Neural cell (in vitro differentiated cells): Measurements from ENCODE around the gene CCL24. TPM values are rescaled to one million over a fixed set of nuclear protein-coding genes. Genes with fewer than 3 reads are reported as not detected.

ENCODE experiments used
- H2AFZ ChIP-seq: fragments of 200-600, 300-800 bp; sonication (generic), shearing (Covaris generic); 2 replicates; pipeline ENCODE4 v1.6.0; 2014; ENCODE audit warnings: low read depth, mild to moderate bottlenecking, antibody characterized with exemption, low read length, moderate library complexity
- H3F3A ChIP-seq: fragments of 200-600 bp; shearing (Covaris generic); 2 replicates; pipeline ENCODE4 v1.6.1; 2016; ENCODE audit warnings: mild to moderate bottlenecking, moderate library complexity, mixed read lengths, antibody characterized with exemption, low read length; ENCODE audit not compliant: insufficient read depth, poor library complexity, severe bottlenecking
- H3K27ac ChIP-seq: fragments of 200-600, 300-800 bp; sonication (generic), shearing (Covaris generic); 2 replicates; pipeline ENCODE4 v1.5.1; 2014; ENCODE audit warnings: mild to moderate bottlenecking, low read length, moderate library complexity
- H3K27me3 ChIP-seq: fragments of 300-800, 200-600 bp; sonication (generic), shearing (Covaris generic); 2 replicates; pipeline ENCODE4 v1.6.0; 2014; ENCODE audit warnings: mild to moderate bottlenecking, low read depth, low read length, moderate library complexity; ENCODE audit not compliant: insufficient read depth
- H3K36me3 ChIP-seq: fragments of 300-800, 200-600 bp; sonication (generic), shearing (Covaris generic); 2 replicates; pipeline ENCODE4 v1.5.1; 2014; ENCODE audit warnings: mild to moderate bottlenecking, antibody characterized with exemption, low read length, moderate library complexity; ENCODE audit not compliant: insufficient read depth
- H3K4me2 ChIP-seq: fragments of 300-800, 200-600 bp; sonication (generic), shearing (Covaris generic); 2 replicates; pipeline ENCODE4 v1.6.0; 2014; ENCODE audit warnings: mild to moderate bottlenecking, low read length
- H3K4me3 ChIP-seq: fragments of 300-800, 200-600 bp; sonication (generic), shearing (Covaris generic); 2 replicates; pipeline ENCODE4 v1.5.1; 2014; ENCODE audit warnings: mild to moderate bottlenecking, low read length, moderate library complexity
- H3K79me2 ChIP-seq: fragments of 200-600 bp; shearing (Covaris generic); replicated peaks from 2 replicates; pipeline ENCODE4 v1.6.0; 2014; ENCODE audit warnings: mild to moderate bottlenecking, low read length, moderate library complexity; ENCODE audit not compliant: insufficient read depth
- H3K9ac ChIP-seq: fragments of 300-800, 200-600 bp; sonication (generic), shearing (Covaris generic); 2 replicates; pipeline ENCODE4 v1.6.1; 2016; ENCODE audit warnings: mild to moderate bottlenecking, low read length, mixed read lengths
- H3K9me2 ChIP-seq: fragments of 200-600 bp; shearing (Covaris generic); 2 replicates; pipeline ENCODE4 v1.6.1; 2016; ENCODE audit warnings: mild to moderate bottlenecking, low read length, mixed read lengths; ENCODE audit not compliant: insufficient read depth
- H3K9me3 ChIP-seq: fragments of 200-600, 300-800 bp; sonication (generic), shearing (Covaris generic); 2 replicates; pipeline ENCODE4 v1.6.1; 2016; ENCODE audit warnings: mild to moderate bottlenecking, mixed run types, low read length, moderate library complexity, mixed read lengths
- H4K20me1 ChIP-seq: fragments of 200-600 bp; shearing (Covaris generic); 2 replicates; pipeline ENCODE4 v1.6.1; 2016; ENCODE audit warnings: mild to moderate bottlenecking, mixed run types; ENCODE audit not compliant: insufficient read depth
- EP300 ChIP-seq: fragments of 450-650 bp; conservative IDR thresholded peaks from 2 replicates; pipeline ENCODE4 v1.6.1; 2014; ENCODE audit warnings: antibody characterized with exemption, mild to moderate bottlenecking, moderate library complexity; ENCODE audit not compliant: poor library complexity, severe bottlenecking
- EZH2 ChIP-seq: fragments of 200-600, 300-800 bp; shearing (Covaris generic), sonication (generic); IDR thresholded peaks from 2 replicates; pipeline ENCODE4 v1.6.1; 2014; ENCODE audit warnings: antibody characterized with exemption, low read length, borderline replicate concordance, mild to moderate bottlenecking; ENCODE audit not compliant: insufficient read depth, poor library complexity, severe bottlenecking
- MXI1 ChIP-seq: fragments of 450-650 bp; conservative IDR thresholded peaks from 2 replicates; pipeline ENCODE4 v1.6.1; 2014; ENCODE audit warnings: antibody characterized with exemption, mild to moderate bottlenecking; ENCODE audit not compliant: poor library complexity, severe bottlenecking
- POLR2AphosphoS5 ChIP-seq: IDR thresholded peaks from 2 replicates; pipeline ENCODE4 v1.6.1; 2012
- RAD21 ChIP-seq: fragments of 450-650 bp; conservative IDR thresholded peaks from 2 replicates; pipeline ENCODE4 v1.6.1; 2014; ENCODE audit warnings: antibody characterized with exemption, mild to moderate bottlenecking, moderate library complexity
- SMC3 ChIP-seq: fragments of 450-650 bp; conservative IDR thresholded peaks from 2 replicates; pipeline ENCODE4 v1.6.1; 2014; ENCODE audit warnings: antibody characterized with exemption, mild to moderate bottlenecking, moderate library complexity; ENCODE audit not compliant: poor library complexity
- TAF1 ChIP-seq: IDR thresholded peaks from 2 replicates; pipeline ENCODE4 v1.6.1; 2012; ENCODE audit warnings: low read depth
- polyA plus RNA-seq: library from polyadenylated mRNA; depleted of rRNA; stranded (reverse); fragments of >200 nt; gene quantifications from 2 replicates; pipeline ENCODE4 v1.2.3, GENCODE V29; 2014
- TF ChIP-seq, protein P1 (sequence below): fragments of 450-650 bp; IDR thresholded peaks from 2 replicates; pipeline ENCODE4 v1.5.1; 2014; ENCODE audit warnings: antibody characterized with exemption, mild to moderate bottlenecking, moderate library complexity; ENCODE audit not compliant: poor library complexity, severe bottlenecking
- TF ChIP-seq, protein P2 (sequence below): IDR thresholded peaks from 2 replicates; pipeline ENCODE4 v1.6.1; 2012; ENCODE audit warnings: borderline replicate concordance

The CCL24 gene
- polyA plus RNA-seq, 1 donor from 2014 or later, result not detected

DNA sequence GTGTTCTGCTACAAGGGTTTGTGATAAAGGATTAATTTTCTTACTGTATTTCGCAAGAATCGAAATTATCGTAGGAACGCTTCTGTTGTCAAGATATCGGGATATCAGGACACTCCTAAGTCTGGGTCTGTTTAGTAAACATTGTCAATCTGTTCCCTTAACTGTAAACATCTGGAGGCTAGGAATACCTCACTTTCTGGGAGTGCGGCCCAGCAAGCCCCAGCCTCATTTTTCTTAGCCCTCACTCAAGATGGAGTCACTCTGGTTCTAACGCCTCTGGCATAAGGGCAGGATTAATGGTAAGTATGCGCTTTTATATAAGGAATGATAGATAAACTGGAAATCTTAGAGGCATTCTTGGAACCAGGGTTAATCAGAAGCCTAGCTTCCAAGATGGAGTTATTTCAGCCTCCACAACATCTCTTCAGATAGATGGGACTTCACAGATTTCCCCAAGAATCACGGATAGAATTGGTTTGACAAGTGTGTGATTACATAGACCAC lies 30.1 kb upstream of the CCL24 start:
- H3K79me2 ChIP-seq, result no peaks in the 10 kb centered on the region
- H3K9me2 ChIP-seq, result no peaks in the 10 kb centered on the region
- no peaks in the 10 kb centered on the region for H3K27me3 ChIP-seq
- H3F3A ChIP-seq, result no peaks in the 10 kb centered on the region
- no peak overlapping the region for H3K27ac ChIP-seq
- H3K9ac ChIP-seq, result no peak overlapping the region
- no peaks in the 10 kb centered on the region for H4K20me1 ChIP-seq
- H3K9me3 ChIP-seq, result no peaks in the 10 kb centered on the region
- H3K36me3 ChIP-seq, result no peaks in the 10 kb centered on the region
- H3K4me3 ChIP-seq, result no peak overlapping the region
- no peak for TF ChIP-seq EP300
- TF ChIP-seq, protein P1, sequence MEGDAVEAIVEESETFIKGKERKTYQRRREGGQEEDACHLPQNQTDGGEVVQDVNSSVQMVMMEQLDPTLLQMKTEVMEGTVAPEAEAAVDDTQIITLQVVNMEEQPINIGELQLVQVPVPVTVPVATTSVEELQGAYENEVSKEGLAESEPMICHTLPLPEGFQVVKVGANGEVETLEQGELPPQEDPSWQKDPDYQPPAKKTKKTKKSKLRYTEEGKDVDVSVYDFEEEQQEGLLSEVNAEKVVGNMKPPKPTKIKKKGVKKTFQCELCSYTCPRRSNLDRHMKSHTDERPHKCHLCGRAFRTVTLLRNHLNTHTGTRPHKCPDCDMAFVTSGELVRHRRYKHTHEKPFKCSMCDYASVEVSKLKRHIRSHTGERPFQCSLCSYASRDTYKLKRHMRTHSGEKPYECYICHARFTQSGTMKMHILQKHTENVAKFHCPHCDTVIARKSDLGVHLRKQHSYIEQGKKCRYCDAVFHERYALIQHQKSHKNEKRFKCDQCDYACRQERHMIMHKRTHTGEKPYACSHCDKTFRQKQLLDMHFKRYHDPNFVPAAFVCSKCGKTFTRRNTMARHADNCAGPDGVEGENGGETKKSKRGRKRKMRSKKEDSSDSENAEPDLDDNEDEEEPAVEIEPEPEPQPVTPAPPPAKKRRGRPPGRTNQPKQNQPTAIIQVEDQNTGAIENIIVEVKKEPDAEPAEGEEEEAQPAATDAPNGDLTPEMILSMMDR, result no peak
- no peak for TF ChIP-seq POLR2AphosphoS5
- no peak for TF ChIP-seq TAF1
- no peak for TF ChIP-seq SMC3
- TF ChIP-seq, protein P2, sequence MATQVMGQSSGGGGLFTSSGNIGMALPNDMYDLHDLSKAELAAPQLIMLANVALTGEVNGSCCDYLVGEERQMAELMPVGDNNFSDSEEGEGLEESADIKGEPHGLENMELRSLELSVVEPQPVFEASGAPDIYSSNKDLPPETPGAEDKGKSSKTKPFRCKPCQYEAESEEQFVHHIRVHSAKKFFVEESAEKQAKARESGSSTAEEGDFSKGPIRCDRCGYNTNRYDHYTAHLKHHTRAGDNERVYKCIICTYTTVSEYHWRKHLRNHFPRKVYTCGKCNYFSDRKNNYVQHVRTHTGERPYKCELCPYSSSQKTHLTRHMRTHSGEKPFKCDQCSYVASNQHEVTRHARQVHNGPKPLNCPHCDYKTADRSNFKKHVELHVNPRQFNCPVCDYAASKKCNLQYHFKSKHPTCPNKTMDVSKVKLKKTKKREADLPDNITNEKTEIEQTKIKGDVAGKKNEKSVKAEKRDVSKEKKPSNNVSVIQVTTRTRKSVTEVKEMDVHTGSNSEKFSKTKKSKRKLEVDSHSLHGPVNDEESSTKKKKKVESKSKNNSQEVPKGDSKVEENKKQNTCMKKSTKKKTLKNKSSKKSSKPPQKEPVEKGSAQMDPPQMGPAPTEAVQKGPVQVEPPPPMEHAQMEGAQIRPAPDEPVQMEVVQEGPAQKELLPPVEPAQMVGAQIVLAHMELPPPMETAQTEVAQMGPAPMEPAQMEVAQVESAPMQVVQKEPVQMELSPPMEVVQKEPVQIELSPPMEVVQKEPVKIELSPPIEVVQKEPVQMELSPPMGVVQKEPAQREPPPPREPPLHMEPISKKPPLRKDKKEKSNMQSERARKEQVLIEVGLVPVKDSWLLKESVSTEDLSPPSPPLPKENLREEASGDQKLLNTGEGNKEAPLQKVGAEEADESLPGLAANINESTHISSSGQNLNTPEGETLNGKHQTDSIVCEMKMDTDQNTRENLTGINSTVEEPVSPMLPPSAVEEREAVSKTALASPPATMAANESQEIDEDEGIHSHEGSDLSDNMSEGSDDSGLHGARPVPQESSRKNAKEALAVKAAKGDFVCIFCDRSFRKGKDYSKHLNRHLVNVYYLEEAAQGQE, result no peak
- no peak for TF ChIP-seq MXI1
- no peak for TF ChIP-seq EZH2
- TF ChIP-seq RAD21, result no peak
- no peak overlapping the region for H2AFZ ChIP-seq
- H3K4me2 ChIP-seq, result no peak overlapping the region

DNA sequence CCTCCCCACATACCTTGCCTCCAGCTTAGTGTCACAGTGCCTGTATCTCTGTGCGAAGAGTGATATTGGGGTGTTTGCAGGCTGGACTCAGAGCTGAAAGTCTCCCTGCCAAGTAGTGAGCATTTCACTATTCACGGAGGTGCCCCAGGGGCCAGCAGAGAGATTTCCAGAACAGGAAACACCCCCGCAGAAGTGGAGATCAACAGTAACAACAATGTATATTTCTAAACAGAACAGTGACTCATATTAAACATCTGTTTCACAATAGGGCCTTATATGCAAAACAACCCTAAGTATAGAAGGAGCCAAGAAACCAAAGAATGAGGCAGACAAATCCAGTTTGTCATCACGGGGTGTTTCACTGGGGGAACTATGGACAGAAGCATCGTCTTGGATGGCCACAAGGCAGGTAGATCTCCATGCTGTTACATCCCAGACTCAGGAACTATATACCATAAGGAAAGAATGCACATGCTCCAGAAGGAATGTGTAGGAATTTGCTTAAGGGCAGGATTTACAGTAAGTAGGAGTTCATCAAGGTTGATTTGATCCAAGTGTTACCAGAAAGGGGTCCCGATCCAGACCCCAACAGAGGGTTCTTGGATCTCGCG lies 29.3 kb upstream of the CCL24 start:
- Histone ChIP-seq H3K4me3 (no peak overlapping the region), H3K27ac (no peak overlapping the region), H3K27me3 (no peaks in the 10 kb centered on the region), H2AFZ (no peak overlapping the region), H3K36me3 (no peaks in the 10 kb centered on the region), H3K9me3 (no peaks in the 10 kb centered on the region), H3K9ac (no peak overlapping the region), H3K9me2 (no peaks in the 10 kb centered on the region), H3F3A (no peaks in the 10 kb centered on the region), H3K4me2 (no peak overlapping the region), H3K79me2 (no peaks in the 10 kb centered on the region), H4K20me1 (no peaks in the 10 kb centered on the region)
- TF ChIP-seq, protein P2, result no peak
- TF ChIP-seq, protein P1, result no peak
- TF ChIP-seq MXI1 (no peak), POLR2AphosphoS5 (no peak), EP300 (no peak), RAD21 (no peak), EZH2 (no peak), SMC3 (no peak), TAF1 (no peak)
